Stimulated activated CD4-positive, alpha-beta T cell treated with anti-CD3 and anti-CD28 coated beads, Interleukin-1b, Interleukin-23, amount 100 ng/mL, for 1 hour (primary cell): Measurements from ENCODE around the gene VBP1.
A peak's percentile ranks its signal among the peaks of the same experiment; 100 is the strongest.
"Not testable (repeated sequence)": the region's sequence is repeated elsewhere in the genome, so short reads cannot be mapped to it uniquely, and the experiment has no call there.

Experiments used
- DNase-seq, 2 donors: peaks; one replicate each; pipeline ENCODE4 v3.0.0-alpha.2; 2020; ENCODE audit warnings: low read depth in 2 of 2

Gene VBP1

GRCh38 chrX:155263854-155264628, 47.8 kb downstream of the VBP1 start, which contains the start of gene RAB39B:
RAB39B (minus strand) TSS chrX:155264491; CDS start chrX:155264288, 203 bp downstream.
- peak; percentile 22 to 31 for DNase-seq

GRCh38 chrX:155266439-155266838, 50.2 kb downstream of the VBP1 start:
- no peak for DNase-seq

- not testable (repeated sequence) for DNase-seq
These were observed 51.7 kb downstream of the VBP1 start for GRCh38 chrX:155267995-155268394.

GRCh38 chrX:155270969-155271368, 54.7 kb downstream of the VBP1 start:
- DNase-seq, result no peak

GRCh38 chrX:155279873-155280272, 63.6 kb downstream of the VBP1 start:
- no peak for DNase-seq
